Right forelimb (tissue), 1 donor: ENCODE measurements around the gene TP63.

Source experiments
- DNase-seq: peaks from one replicate; pipeline ENCODE4 v3.0.0-alpha.2; 2018

TP63 gene

GRCh38 chr3:189787191-189787590, 156.0 kb downstream of the TP63 start:
- no peak for DNase-seq

GRCh38 chr3:189787632-189788031, 156.4 kb downstream of the TP63 start:
- no peak for DNase-seq

GRCh38 chr3:189789432-189789831, 158.2 kb downstream of the TP63 start:
- DNase-seq = no peak

GRCh38 chr3:189790658-189791057, 159.5 kb downstream of the TP63 start:
- no peak for DNase-seq

- DNase-seq = no peak
Measured at GRCh38 chr3:189792046-189792929, 161.1 kb downstream of the TP63 start.

GRCh38 chr3:189794518-189794917, 163.3 kb downstream of the TP63 start:
- no peak for DNase-seq

- DNase-seq = no peak
Measured at GRCh38 chr3:189797103-189797750, 166.0 kb downstream of the TP63 start.

- DNase-seq = no peak
Measured at GRCh38 chr3:189799366-189799765, 168.2 kb downstream of the TP63 start.

GRCh38 chr3:189800436-189800835, 169.2 kb downstream of the TP63 start:
- DNase-seq = no peak

GRCh38 chr3:189803254-189803653, 172.1 kb downstream of the TP63 start:
- DNase-seq = no peak

GRCh38 chr3:189805375-189806067, 174.3 kb downstream of the TP63 start:
- DNase-seq = no peak

GRCh38 chr3:189806171-189806951, 175.2 kb downstream of the TP63 start:
- DNase-seq = no peak

GRCh38 chr3:189808246-189809007, 177.2 kb downstream of the TP63 start:
- no peak for DNase-seq

GRCh38 chr3:189809583-189809982, 178.4 kb downstream of the TP63 start:
- DNase-seq = no peak

GRCh38 chr3:189812806-189813465, 181.7 kb downstream of the TP63 start:
- no peak for DNase-seq

- no peak for DNase-seq
Measured at GRCh38 chr3:189813647-189814240, 182.6 kb downstream of the TP63 start.

GRCh38 chr3:189820365-189820720, 189.2 kb downstream of the TP63 start:
- no peak for DNase-seq

GRCh38 chr3:189821262-189821661, 190.1 kb downstream of the TP63 start:
- no peak for DNase-seq

GRCh38 chr3:189822726-189823125, 191.5 kb downstream of the TP63 start:
- DNase-seq = no peak

GRCh38 chr3:189824629-189825312, 193.6 kb downstream of the TP63 start:
- DNase-seq = no peak

GRCh38 chr3:189826566-189826965, 195.4 kb downstream of the TP63 start:
- DNase-seq = no peak
